ENCODE data around the gene CLEC2L. TPM values are rescaled to one million over a fixed set of nuclear protein-coding genes. Genes with fewer than 3 reads are reported as not detected.

The CLEC2L gene
- total RNA-seq, 1 experiment from 2014 or later = 0.08 TPM

DNA sequence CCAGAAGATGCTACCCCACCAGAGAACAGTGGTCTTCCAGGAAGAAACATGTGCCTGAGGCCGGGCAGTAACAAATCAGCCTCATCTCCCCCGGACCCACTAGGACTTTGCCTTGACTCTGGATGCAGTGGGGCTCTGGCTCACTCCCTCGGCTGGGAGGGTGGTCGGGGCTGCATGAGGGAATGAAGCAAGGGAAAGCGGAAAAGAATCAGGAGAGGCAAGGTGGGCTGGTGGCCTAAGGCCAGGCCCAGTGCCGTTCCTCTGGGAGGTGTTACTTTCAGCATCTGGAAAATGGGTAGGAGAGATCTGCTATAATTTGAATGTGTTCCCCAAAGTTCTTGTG lies 51.8 kb downstream of the CLEC2L start:
- no peak for DNase-seq (ENCODE audit: low spot score)

DNA sequence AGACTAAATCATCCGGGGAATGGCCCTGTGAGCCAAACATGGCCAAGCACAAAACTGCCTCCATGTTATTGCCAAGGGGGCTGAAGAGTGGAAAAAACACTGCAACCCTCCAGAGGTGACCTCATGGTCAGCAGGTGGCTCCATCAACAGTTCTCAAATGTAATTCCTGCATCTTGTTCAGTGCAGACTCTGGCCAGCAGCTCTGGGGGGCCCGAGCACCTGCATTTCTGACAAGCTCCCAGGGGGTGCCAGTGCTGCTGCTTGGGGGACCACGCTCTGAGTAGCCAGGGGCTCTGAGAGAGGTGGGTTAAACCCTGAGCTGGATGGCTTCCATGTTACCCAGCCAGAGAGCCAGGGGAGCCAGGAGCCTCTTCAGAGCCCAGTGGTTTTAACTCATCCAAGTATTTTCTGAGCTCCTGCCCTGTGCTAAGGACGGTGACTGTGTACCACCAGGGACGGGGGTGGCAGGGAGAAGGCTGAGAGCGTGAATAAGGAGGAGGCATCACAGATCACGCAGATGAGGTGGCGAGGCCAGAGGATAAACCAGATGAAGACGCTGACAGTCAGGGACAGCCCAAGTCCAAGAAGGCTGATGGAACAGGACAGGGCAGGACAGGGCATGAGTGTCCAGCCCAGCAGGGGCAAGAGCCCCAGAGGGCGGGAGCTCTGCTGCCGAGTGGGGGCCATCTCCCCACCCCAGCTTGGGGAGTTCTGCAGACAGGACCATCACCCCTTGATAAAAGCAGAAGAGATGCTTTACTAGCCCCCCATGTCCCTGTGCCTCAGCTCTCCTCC lies 52.9 kb downstream of the CLEC2L start:
- DNase-seq (ENCODE audit: low spot score) = no peak

- no peak for DNase-seq (ENCODE audit: low spot score)
Observed at GRCh38 chr7:139580435-139580834, 57.0 kb downstream of the CLEC2L start.

- no peak for DNase-seq (ENCODE audit: low spot score)
Observed at GRCh38 chr7:139582130-139582650, 58.7 kb downstream of the CLEC2L start.

- no peak for DNase-seq (ENCODE audit: low spot score)
Observed at GRCh38 chr7:139582671-139583155, 59.2 kb downstream of the CLEC2L start.

DNA sequence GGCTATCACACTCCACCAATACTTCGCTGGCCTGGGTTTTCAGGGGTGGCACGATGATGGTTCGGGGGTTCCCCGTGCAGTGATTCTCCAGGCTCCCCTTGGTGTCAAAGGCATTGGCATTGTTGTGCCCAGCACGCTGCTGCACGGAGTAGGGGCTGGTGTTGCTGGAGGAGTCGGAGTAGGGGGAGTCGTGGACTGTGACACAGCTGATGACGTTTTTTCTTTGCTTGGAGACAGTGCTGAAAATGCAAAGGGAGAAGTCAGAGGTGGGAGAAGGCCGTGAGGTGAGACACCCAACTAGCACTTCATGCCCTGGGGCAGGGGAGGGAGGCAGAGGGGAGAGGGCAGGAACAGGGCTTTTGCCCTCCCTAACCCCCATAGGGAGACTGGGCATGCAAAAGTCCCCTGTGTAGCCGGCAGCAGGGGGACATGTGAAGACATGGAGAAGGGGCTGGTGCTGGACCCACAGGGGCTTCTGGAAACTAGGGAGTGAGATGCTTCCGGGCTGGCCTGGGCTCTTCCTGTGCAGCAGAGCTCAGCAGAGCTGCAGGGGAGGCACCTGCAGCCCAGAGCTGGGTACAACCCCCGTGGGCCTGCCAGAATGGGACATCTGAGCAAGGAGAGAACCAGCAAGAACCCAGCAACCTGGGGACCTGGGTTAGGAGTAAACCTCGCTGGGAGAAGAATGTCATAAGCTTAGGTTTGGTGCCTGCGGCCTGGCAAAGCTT lies 60.5 kb downstream of the CLEC2L start:
- no peak for DNase-seq (ENCODE audit: low spot score)

GRCh38 chr7:139585042-139585441 lies 61.6 kb downstream of the CLEC2L start:
- DNase-seq (ENCODE audit: low spot score) = no peak

- DNase-seq (ENCODE audit: low spot score) = no peak
Observed at GRCh38 chr7:139586286-139586685, 62.8 kb downstream of the CLEC2L start.

- DNase-seq (ENCODE audit: low spot score) = no peak
Observed at GRCh38 chr7:139587535-139587934, 64.0 kb downstream of the CLEC2L start.

DNA sequence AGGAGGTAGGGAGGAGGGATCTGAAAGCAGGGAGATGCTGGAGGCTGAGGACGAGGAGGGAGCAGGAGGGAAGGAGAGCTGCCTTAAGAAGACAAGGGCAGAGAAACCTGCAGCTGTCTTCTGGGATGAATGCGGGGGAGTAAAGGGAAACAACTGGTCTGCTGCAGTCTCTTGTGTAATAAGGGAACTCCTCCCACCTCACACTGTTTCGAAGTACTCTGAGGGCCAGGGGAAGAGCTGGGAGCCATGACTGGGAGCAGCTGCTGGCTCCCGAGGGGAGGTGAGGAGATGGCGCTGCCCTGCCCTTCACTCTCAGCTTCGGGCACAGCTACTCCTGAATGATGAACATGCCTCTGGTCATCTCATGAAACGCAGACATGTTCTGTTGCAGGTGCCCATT lies 65.1 kb downstream of the CLEC2L start:
- no peak for DNase-seq (ENCODE audit: low spot score)

- DNase-seq (ENCODE audit: low spot score) = no peak
Observed at GRCh38 chr7:139589474-139589873, 66.0 kb downstream of the CLEC2L start.

GRCh38 chr7:139591550-139592195 lies 68.2 kb downstream of the CLEC2L start:
- DNase-seq (ENCODE audit: low spot score) = no peak

GRCh38 chr7:139592801-139593461 lies 69.4 kb downstream of the CLEC2L start:
- DNase-seq (ENCODE audit: low spot score) = no peak

DNA sequence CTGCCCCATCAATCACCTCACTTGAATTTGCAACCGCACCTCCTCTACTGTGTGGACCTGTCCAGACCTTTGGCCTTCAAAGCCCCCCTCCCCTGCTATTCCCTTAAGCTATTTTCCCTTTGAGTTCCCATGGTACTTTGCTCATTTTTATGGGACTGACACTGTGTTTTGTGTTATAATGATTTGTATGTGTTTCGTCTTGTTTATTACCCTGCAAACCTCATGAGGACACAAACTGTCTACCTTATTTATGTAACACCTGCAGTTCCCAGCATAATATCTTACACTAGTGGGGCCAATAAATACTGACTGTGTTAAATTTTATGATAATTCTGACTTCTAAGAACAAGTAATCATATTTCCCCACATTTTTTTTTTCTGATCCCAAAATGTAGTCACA lies 70.6 kb downstream of the CLEC2L start:
- no peak for DNase-seq (ENCODE audit: low spot score)

Other genes with a start within 250 kb of the CLEC2L start
- gene FMC1, start 182.3 kb upstream of the CLEC2L start, total RNA-seq (2014; rRNA removed; shearing (Covaris generic)) = 19.4 and 21.0 TPM in 2 replicates
- gene LUC7L2, start 163.8 kb upstream of the CLEC2L start, total RNA-seq (2014; rRNA removed; shearing (Covaris generic)) = 45.9 and 61.2 TPM in 2 replicates
- gene KLRG2, start 40.0 kb upstream of the CLEC2L start, total RNA-seq (2014; rRNA removed; shearing (Covaris generic)) = not detected in 2 replicates

All from H4 (cell line).